HEK293 (cell line): ENCODE measurements around the gene RIPK4.

Experiments used
- ATF2 ChIP-seq: fragments of 450-650 bp; formaldehyde crosslinking; IDR thresholded peaks from 2 replicates; pipeline ENCODE4 v1.5.1; 2016; ENCODE audit warnings: missing biosample characterization, missing genetic modification characterization, low read depth
- CTCF ChIP-seq: fragments of 450-650 bp; formaldehyde crosslinking; IDR thresholded peaks from 2 replicates; pipeline ENCODE4 v1.5.1; 2016; ENCODE audit warnings: missing biosample characterization, missing genetic modification characterization
- GLI2 ChIP-seq: fragments of 450-650 bp; formaldehyde crosslinking; IDR thresholded peaks from 2 replicates; pipeline ENCODE4; 2017; ENCODE audit warnings: missing biosample characterization, missing genetic modification characterization, low read depth, borderline replicate concordance
- KLF1 ChIP-seq: fragments of 450-650 bp; formaldehyde crosslinking; IDR thresholded peaks from 2 replicates; pipeline ENCODE4 v1.5.1; 2016; ENCODE audit warnings: missing biosample characterization, missing genetic modification characterization
- PRDM1 ChIP-seq: fragments of 450-650 bp; formaldehyde crosslinking; IDR thresholded peaks from 2 replicates; pipeline ENCODE4; 2016; ENCODE audit warnings: missing biosample characterization, missing genetic modification characterization
- ZBTB21 ChIP-seq: fragments of 450-650 bp; formaldehyde crosslinking; IDR thresholded peaks from 2 replicates; pipeline ENCODE4 v1.5.1; 2017; ENCODE audit warnings: missing biosample characterization, missing genetic modification characterization
- ZNF114 ChIP-seq: fragments of 450-650 bp; formaldehyde crosslinking; IDR thresholded peaks from 2 replicates; pipeline ENCODE4 v1.5.0; 2017; ENCODE audit warnings: missing biosample characterization, missing genetic modification characterization
- ZNF555 ChIP-seq: fragments of 450-650 bp; formaldehyde crosslinking; conservative IDR thresholded peaks from 2 replicates; pipeline ENCODE4 v1.5.1; 2017; ENCODE audit warnings: missing biosample characterization, mild to moderate bottlenecking, missing genetic modification characterization, inconsistent platforms

GRCh38 chr21:41745026-41745820 lies 21.6 kb downstream of the RIPK4 start:
- TF ChIP-seq ZNF555 (tag by site-specific recombination) (no peak), CTCF (tag by site-specific recombination) (no peak), PRDM1 (tag by site-specific recombination) (no peak), GLI2 (tag by site-specific recombination) (no peak), ATF2 (tag by site-specific recombination) (no peak), ZNF114 (tag by site-specific recombination) (no peak), ZBTB21 (no peak), KLF1 (tag by site-specific recombination) (no peak)
